GM03348 (cell line): ENCODE measurements around the gene LRRC32.
"Not testable (repeated sequence)": the region's sequence is repeated elsewhere in the genome, so short reads cannot be mapped to it uniquely, and the experiment has no call there.

Experiments used
- DNase-seq: peaks from one replicate; pipeline ENCODE4 v3.0.0; 2012; ENCODE audit warnings: low spot score

Gene LRRC32

GRCh38 chr11:76610871-76611475 lies 59.6 kb downstream of the LRRC32 start:
- no peak for DNase-seq

- DNase-seq, result no peak
Observed at GRCh38 chr11:76610371-76610770, 60.2 kb downstream of the LRRC32 start.

- peak; percentile 55 for DNase-seq
Observed at GRCh38 chr11:76609736-76610370, 60.7 kb downstream of the LRRC32 start.

GRCh38 chr11:76608879-76609460 lies 61.6 kb downstream of the LRRC32 start:
- DNase-seq, result not testable (repeated sequence)

- DNase-seq, result not testable (repeated sequence)
Observed at GRCh38 chr11:76608228-76608627, 62.3 kb downstream of the LRRC32 start.
